ES-I3 (cell line): Measurements from ENCODE around the gene CLTC.

Experiments used
- H3K36me3 ChIP-seq: 2 replicates; pipeline ENCODE4 v1.6.1; 2013; ENCODE audit warnings: mild to moderate bottlenecking, low read length, control low read depth, moderate library complexity; ENCODE audit not compliant: insufficient read depth
- H3K4me1 ChIP-seq: 2 replicates; pipeline ENCODE4 v1.6.1; 2013; ENCODE audit warnings: mild to moderate bottlenecking, control low read depth, low read length; ENCODE audit not compliant: insufficient read depth
- H3K9ac ChIP-seq: 2 replicates; pipeline ENCODE4 v1.6.1; 2013; ENCODE audit warnings: low read depth, mild to moderate bottlenecking, low read length, moderate library complexity
- H3K9me3 ChIP-seq: 2 replicates; pipeline ENCODE4 v1.6.1; 2013; ENCODE audit warnings: mild to moderate bottlenecking, low read length, moderate library complexity; ENCODE audit not compliant: control insufficient read depth, insufficient read depth

The CLTC gene

DNA sequence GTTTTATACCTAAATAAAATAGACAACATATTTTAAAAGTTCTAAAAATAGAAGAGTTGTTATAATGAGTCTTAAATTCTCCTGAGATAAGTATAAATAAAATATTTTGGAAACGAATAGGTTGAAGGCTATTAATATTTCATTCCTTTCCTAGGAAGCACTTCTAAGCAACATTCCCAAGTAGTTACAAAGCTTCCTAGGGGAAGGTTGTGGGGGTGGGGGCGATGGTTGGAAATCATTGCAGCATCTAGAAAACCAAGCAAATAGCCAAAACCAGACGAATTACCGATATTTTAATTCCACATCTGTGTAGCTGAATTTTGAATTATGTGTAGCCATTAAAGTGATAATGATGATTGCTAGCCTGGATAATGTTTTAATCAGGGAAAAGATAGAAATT is 60.6 kb downstream of the CLTC start:
- Histone ChIP-seq H3K9me3 (no peaks in the 10 kb centered on the region), H3K36me3 (peaks cover 68% of the 10 kb centered on the region), H3K4me1 (no peaks in the 10 kb centered on the region), H3K9ac (no peak overlapping the region)

GRCh38 chr17:59683283-59683682 is 63.6 kb downstream of the CLTC start:
- H3K36me3 ChIP-seq, result peaks cover 74% of the 10 kb centered on the region

DNA sequence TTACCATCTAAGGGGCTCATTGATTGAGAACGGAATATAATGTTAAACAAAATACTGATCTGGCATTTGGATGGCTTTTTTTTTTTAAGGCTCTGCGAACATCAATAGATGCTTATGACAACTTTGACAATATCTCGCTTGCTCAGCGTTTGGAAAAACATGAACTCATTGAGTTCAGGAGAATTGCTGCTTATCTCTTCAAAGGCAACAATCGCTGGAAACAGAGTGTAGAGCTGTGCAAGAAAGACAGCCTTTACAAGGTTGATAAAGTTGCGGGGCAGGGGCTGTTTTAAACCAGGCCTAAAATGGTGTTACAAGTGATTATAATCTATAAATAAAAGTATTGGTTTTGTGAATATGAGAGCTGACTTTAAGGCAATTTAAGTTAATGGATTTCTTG is 65.3 kb downstream of the CLTC start:
- H3K9me3 ChIP-seq, result no peaks in the 10 kb centered on the region
- no peak overlapping the region for H3K9ac ChIP-seq
- peaks cover 65% of the 10 kb centered on the region for H3K36me3 ChIP-seq
- no peaks in the 10 kb centered on the region for H3K4me1 ChIP-seq

More at GRCh38 chr17:59683283-59683682, 63.6 kb downstream of the CLTC start:
- Histone ChIP-seq H3K4me1 (no peaks in the 10 kb centered on the region), H3K9ac (no peak overlapping the region), H3K9me3 (no peaks in the 10 kb centered on the region)

DNA sequence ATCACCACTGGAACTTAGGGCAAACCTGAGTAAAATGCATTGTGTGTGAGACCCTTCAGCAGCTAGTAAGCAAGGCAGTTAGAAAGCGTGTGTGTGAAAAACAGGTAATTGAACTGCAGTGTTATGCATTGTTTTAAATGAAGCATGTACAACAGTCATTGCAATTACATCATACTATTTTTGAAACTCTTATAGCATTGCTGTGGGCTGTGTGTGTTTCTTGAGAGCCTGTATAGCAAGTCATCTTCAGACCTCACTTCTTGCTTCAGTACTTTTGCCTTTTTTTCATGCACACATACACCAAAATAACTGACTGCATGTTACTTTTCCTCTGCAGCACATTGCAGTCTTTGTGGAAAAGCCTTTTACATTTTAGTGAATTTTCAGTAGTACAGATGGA is 68.3 kb downstream of the CLTC start:
- Histone ChIP-seq H3K36me3 (peaks cover 47% of the 10 kb centered on the region), H3K9ac (no peak overlapping the region), H3K4me1 (no peaks in the 10 kb centered on the region), H3K9me3 (no peaks in the 10 kb centered on the region)

DNA sequence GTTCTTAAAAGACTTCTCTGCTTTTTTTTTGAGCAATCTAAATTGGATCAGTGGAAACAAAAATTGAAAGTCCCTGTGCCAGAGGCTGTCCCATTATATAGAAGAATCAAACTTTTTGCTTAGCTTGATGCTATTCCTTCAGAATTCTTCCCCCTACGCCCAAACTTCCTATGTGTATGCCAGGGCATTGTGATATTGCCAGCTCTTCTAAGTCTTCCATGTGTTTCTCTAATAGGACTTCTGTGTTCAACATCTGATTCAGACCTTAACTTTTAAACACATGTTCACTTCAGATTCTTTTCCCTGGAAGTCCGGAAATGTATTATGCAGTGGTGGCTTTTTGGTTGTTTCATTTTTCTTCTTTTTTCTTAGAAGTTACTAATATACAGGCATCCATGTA is 68.8 kb downstream of the CLTC start:
- H3K9me3 ChIP-seq, result no peaks in the 10 kb centered on the region
- H3K36me3 ChIP-seq, result peaks cover 45% of the 10 kb centered on the region
- H3K4me1 ChIP-seq, result no peaks in the 10 kb centered on the region
- no peak overlapping the region for H3K9ac ChIP-seq

DNA sequence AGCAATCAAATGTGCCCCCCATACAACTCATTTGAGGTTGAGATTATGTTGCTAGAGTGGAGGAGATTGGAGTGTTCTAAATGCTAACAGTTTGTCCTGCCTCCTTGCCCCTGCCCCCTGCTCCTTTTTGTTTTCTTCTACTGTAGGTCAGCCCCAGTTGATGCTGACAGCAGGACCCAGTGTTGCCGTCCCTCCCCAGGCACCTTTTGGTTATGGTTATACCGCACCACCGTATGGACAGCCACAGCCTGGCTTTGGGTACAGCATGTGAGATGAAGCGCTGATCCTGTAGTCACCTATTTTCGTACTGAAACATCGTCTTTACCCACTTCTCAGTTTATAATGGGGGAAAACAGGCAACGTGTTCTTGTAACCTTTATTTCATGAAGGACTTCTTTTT is 73.9 kb downstream of the CLTC start:
- H3K4me1 ChIP-seq, result no peaks in the 10 kb centered on the region
- no peaks in the 10 kb centered on the region for H3K9me3 ChIP-seq
- no peak overlapping the region for H3K9ac ChIP-seq
- H3K36me3 ChIP-seq, result peaks cover 47% of the 10 kb centered on the region

DNA sequence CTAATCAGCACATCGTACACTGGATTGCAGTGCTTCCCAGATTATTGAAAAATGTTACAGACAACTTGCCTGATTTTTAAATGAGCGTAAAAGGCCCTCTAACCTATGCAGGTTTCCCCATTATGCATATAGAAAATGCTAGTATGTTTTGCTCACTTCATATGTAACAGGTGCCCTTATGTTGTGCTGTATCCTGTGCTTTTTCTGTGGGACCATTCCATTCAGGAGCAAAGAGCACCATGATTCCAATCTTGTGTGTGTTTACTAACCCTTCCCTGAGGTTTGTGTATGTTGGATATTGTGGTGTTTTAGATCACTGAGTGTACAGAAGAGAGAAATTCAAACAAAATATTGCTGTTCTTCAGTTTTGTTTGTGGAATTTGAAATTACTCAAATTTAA is 74.6 kb downstream of the CLTC start:
- Histone ChIP-seq H3K36me3 (peaks cover 47% of the 10 kb centered on the region), H3K9ac (no peak overlapping the region), H3K4me1 (no peaks in the 10 kb centered on the region), H3K9me3 (no peaks in the 10 kb centered on the region)

- Histone ChIP-seq H3K9me3 (no peaks in the 10 kb centered on the region), H3K4me1 (no peaks in the 10 kb centered on the region), H3K9ac (no peak overlapping the region), H3K36me3 (peaks cover 44% of the 10 kb centered on the region)
These were observed 76.4 kb downstream of the CLTC start for GRCh38 chr17:59695945-59696681.

DNA sequence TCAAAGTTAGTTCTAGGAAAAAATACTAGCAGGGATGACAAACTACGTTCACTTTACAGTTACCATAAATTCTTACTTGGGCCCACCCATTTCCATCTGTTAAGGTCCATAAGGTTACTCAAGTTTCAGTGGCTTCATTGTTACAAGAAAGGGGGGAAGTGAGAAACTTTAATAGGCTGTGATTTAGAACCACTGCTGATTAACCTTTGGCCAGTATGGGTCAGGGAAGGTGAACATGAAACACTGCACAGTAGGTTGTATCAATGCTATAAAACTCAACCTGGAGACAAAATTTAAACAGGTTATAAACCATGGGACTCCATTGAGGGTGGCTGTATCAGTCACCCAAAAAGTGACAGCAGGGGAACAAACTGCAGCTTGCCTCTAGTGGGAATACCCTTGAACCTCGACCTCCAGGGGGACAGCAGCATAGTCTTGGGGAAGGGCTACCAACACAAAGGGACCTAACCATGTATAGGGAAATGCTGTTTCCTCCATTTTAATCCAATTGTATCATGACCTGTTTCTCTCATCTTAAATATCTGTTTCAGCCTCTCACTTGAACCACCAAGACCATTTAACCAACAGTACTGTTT is 77.1 kb downstream of the CLTC start:
- H3K36me3 ChIP-seq, result peaks cover 44% of the 10 kb centered on the region

DNA sequence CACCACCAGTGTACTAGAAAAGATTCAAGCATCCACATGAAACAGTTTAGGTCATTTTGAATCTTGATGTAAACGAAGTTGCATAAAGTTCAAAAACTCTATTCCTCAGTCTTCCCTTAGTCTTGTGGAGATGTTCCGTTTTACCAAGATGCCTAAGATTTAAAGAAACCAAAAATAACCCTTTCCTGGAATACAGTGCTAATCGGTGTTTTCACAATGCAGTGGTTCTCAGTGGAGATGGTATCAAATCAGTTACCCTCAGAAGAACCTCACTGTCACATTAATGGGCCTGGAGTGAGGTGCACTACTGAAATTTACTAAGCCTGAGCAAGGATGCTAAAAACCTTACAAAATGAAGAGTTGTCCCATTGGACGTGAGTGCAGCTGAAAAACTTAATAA is 78.4 kb downstream of the CLTC start:
- no peaks in the 10 kb centered on the region for H3K4me1 ChIP-seq
- H3K9me3 ChIP-seq, result no peaks in the 10 kb centered on the region
- H3K9ac ChIP-seq, result no peak overlapping the region
- peaks cover 46% of the 10 kb centered on the region for H3K36me3 ChIP-seq

More for the DNA sequence above, 77.1 kb downstream of the CLTC start:
- Histone ChIP-seq H3K9me3 (no peaks in the 10 kb centered on the region), H3K4me1 (no peaks in the 10 kb centered on the region), H3K9ac (no peak overlapping the region)

DNA sequence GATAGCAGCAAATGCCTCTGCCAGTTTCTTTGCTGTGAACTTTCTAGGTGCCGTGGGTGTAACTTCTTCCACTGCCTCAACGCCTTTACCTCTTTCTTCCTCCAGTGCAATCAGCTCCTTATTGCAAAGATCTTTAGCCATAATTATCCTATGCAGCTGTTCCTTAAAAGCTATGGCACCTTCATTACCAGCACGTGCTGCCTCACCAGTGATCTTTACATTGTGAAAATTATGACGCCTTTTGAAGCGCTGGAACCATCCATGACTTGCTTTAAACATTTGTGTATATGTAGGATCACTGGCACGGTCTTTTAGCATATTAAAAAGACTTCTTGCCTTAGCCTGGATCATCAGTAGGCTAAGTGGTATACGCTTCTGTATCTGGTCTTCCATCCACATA is 79.5 kb downstream of the CLTC start:
- no peaks in the 10 kb centered on the region for H3K9me3 ChIP-seq
- H3K9ac ChIP-seq, result no peak overlapping the region
- H3K36me3 ChIP-seq, result peaks cover 36% of the 10 kb centered on the region
- no peaks in the 10 kb centered on the region for H3K4me1 ChIP-seq

DNA sequence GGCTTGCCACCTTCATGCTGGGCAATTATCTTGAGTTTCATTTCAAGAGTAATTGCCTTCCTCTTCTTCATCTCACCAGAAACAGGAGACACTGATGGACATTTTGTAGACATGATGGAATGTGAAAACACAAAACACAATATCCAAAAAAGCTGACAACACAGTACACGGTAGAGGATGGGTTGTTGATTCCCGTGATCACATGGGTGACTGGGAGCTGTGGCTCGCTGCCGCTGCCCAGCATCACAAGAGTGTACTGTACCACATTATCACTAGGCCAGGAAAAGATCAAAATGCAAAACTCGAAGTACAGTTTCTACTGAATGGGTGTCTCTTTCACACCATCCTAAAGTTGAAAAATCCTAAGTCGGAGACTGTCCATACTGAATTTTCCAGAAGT is 80.1 kb downstream of the CLTC start:
- H3K9me3 ChIP-seq, result no peaks in the 10 kb centered on the region
- no peaks in the 10 kb centered on the region for H3K4me1 ChIP-seq
- H3K36me3 ChIP-seq, result peaks cover 33% of the 10 kb centered on the region
- H3K9ac ChIP-seq, result no peak overlapping the region

- Histone ChIP-seq H3K9me3 (no peaks in the 10 kb centered on the region), H3K4me1 (peaks cover 5% of the 10 kb centered on the region; the same call in 1 of the 2 replicates), H3K9ac (no peak overlapping the region), H3K36me3 (peaks cover 17% of the 10 kb centered on the region)
These were observed 82.6 kb downstream of the CLTC start for GRCh38 chr17:59702304-59702703.

DNA sequence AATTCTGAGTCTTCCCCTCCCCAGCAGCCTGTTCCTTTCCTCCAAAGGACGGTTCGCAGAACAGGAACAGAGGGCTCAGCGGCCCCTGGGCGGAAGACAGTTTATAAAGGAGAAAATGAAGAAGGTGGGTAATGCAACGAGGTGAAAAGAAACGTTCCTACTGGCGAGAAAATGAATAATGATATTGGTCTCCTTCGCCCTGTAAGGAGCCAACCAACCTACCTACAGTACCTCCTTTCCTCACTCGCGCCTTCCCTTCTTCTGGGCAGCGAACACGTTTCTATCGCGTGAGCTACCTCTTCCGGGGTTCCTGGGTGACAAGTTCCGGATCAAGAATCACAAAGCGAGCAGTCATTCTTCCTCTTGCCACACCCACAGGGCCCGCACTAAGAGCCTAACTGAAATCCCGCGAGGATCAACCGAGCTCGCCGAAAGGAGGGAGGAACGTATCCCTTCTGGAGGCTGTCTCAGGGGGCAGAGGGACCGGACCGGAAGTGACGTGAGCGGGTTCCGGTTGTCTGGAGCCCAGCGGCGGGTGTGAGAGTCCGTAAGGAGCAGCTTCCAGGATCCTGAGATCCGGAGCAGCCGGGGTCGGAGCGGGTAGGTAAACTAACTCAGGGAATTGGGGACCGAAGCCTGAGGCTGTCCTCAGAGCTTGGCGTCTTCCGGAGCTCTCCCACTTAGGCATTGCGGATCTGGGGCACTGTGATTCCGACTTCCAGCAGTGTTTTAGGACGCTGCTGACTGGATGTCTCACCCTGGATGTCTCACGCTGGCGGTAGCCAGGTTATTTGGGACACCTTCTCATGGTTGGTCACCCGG is 87.7 kb downstream of the CLTC start, which contains the start of the genes PTRH2 and VMP1:
PTRH2 (minus strand) TSS at position 282 of the 822 bp plus-strand sequence. CDS start 9,452 bp downstream, outside the sequence.
VMP1 (plus strand) TSS at position 506 of the 822 bp plus-strand sequence. CDS start 23,793 bp downstream, outside the sequence.
- H3K4me1 ChIP-seq, result peaks cover 9% of the 10 kb centered on the region
- H3K36me3 ChIP-seq, result 0 out of 2 replicates have a peak, but pooled peaks cover 2% of the 10 kb centered on the region
- peak within 1 kb of the TSS; percentile 94 for H3K9ac ChIP-seq
- H3K9me3 ChIP-seq, result no peaks in the 10 kb centered on the region
